GM12873 (cell line): ENCODE measurements around the gene TECRL.

Experiments used
- TF ChIP-seq, protein P1 (sequence below): IDR thresholded peaks from 2 replicates; pipeline ENCODE4 v1.5.1; 2012; ENCODE audit warnings: low read depth, mild to moderate bottlenecking, moderate library complexity, low read length, control low read depth; ENCODE audit not compliant: insufficient read depth; ENCODE audit errors: missing control alignments

The TECRL gene

DNA sequence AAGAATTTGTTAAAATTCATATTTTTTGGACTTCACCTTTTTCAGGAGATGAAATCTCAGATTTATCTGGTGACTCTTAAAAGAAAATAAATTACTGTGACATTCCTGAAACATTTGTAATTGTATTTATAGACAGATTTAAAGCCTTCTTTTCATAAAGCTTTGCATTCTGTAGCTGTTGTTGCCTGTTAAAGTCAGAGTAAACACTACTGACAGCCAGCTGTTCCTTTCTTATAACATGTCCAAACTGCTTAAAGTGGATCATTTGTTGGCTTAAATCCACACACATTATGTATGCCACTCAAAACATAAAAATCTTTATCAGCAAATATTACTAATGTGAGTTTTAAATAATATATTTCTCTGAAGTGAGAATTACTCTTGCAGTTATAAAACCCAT, 157.5 kb downstream of the TECRL start:
- TF ChIP-seq, protein P1, sequence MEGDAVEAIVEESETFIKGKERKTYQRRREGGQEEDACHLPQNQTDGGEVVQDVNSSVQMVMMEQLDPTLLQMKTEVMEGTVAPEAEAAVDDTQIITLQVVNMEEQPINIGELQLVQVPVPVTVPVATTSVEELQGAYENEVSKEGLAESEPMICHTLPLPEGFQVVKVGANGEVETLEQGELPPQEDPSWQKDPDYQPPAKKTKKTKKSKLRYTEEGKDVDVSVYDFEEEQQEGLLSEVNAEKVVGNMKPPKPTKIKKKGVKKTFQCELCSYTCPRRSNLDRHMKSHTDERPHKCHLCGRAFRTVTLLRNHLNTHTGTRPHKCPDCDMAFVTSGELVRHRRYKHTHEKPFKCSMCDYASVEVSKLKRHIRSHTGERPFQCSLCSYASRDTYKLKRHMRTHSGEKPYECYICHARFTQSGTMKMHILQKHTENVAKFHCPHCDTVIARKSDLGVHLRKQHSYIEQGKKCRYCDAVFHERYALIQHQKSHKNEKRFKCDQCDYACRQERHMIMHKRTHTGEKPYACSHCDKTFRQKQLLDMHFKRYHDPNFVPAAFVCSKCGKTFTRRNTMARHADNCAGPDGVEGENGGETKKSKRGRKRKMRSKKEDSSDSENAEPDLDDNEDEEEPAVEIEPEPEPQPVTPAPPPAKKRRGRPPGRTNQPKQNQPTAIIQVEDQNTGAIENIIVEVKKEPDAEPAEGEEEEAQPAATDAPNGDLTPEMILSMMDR, result no peak

DNA sequence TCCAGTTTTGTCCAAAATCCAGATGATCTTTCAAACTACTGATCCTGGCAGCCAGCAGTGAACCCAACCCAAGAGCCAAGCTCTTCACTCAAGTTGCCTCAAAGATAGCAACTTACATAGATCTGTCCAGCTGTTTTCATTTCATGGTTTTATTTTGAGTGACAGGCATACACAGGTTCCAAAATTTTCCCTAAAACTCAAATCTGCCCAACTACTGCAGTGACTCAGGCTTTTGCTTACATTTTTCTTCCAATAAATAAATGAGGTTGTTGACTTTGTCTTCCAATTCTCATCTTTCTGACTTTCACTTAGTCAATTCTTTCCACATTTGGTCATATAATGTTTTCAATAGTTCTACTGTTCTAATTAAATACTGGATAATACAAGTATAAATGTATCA, 158.8 kb downstream of the TECRL start:
- TF ChIP-seq, protein P1, result no peak

DNA sequence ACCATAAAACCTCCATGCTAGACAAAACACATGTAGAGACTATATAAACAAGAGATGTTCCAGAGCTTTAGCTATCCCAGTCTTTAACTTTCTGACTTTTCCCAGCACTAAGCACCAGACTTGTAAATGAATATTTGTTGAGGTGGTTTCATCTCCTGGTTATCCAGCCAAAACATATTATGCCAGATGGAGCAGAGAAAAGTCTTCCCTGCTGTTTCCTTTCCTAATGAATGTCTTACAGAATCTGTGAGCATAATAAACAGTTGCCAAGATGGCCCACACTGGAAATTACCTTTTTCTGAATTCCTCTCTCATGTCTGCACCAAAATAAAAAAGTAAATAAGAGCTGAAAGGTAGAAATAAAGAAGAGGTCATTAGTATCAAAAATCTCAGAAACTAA, 159.2 kb downstream of the TECRL start:
- TF ChIP-seq, protein P1, result no peak

DNA sequence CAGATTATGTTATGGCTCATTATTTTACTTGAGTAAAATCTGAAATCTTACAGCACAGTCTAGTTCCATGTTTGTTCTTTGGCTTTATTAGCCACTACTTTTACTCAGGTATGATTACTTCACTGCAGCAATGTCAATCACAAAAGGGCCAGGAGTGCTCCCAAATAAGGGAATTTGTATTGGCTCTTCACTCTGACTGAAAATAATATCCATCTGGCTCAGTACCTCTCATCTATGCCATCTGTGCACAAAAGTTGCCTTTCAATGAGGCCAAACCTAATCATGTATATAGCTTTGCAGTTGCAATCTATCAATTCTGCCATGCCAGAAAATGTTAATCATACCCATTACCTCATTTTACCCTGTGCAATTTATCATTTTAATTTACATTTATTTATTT, 161.1 kb downstream of the TECRL start:
- TF ChIP-seq, protein P1, result no peak

DNA sequence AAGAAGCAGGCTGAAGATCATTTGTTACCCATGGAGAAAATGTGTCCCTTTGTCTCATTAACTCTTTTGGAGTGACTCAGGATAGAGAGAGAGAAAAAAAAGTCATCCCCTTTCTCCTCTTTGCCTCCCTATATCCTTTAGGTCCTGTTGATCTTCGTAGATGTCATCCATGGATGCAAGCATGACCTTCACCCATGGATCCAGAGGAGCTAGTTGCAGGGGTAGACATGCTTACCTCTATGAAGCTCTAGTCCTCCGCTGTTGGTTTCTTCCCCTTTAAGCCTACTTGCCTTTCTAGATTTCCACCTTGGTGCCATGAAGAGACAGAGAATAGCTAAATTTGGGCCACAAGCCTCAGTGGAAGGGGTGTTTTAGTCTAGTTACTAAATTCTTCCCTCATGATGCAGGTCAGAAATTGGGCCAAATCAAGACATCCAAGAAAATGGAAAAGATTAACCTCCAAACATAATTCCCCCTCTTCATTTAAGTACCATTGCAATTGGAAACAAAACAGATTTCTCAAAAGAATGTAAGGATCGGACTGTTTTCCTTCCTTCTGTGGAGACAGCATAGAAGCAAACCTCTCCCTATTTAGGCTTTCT, 178.4 kb downstream of the TECRL start:
- TF ChIP-seq, protein P1, result no peak
